22Rv1 (cell line): ENCODE measurements around the gene ALKBH8.

Experiments used
- ZFX ChIP-seq: fragments of 450-650 bp; IDR thresholded peaks from 2 replicates; pipeline ENCODE4 v1.6.1; 2017; ENCODE audit warnings: antibody characterized with exemption, borderline replicate concordance
- TF ChIP-seq, protein P1 (sequence below): fragments of 450-650 bp; IDR thresholded peaks from 2 replicates; pipeline ENCODE4 v1.5.1; 2017; ENCODE audit warnings: mild to moderate bottlenecking

DNA sequence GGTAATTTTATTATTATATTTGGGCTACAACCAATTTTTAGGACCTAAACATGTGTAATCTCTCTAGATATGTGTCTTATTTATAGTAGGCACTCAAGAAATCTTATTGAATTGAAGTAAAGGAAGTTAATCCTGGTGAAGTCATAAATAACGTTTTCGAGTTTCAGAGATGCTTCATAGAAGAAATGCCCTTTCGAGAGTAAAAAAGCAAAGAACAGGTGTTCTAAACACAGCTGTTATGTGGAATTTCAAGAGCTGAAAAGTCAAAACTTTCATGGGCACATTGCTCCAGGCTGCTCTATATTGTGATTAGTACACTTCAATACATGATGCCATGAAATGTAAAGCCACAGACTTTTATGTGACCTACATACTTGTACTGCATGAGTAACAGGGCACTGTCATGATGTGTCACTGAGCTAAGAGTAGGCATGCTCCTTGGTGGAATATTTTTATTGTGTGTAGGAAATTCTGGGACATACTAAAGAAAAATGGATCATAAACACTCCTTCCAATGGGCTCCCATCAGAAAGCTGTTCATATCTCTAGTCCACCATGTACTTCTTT, 18.2 kb upstream of the ALKBH8 start:
- TF ChIP-seq, protein P1, sequence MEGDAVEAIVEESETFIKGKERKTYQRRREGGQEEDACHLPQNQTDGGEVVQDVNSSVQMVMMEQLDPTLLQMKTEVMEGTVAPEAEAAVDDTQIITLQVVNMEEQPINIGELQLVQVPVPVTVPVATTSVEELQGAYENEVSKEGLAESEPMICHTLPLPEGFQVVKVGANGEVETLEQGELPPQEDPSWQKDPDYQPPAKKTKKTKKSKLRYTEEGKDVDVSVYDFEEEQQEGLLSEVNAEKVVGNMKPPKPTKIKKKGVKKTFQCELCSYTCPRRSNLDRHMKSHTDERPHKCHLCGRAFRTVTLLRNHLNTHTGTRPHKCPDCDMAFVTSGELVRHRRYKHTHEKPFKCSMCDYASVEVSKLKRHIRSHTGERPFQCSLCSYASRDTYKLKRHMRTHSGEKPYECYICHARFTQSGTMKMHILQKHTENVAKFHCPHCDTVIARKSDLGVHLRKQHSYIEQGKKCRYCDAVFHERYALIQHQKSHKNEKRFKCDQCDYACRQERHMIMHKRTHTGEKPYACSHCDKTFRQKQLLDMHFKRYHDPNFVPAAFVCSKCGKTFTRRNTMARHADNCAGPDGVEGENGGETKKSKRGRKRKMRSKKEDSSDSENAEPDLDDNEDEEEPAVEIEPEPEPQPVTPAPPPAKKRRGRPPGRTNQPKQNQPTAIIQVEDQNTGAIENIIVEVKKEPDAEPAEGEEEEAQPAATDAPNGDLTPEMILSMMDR, result no peak
- TF ChIP-seq ZFX, result no peak
